Measurements from ENCODE around the gene PAM. TPM values are rescaled to one million over a fixed set of nuclear protein-coding genes. Genes with fewer than 3 reads are reported as not detected.

PAM gene
- total and polyA plus RNA-seq, 2 of the 13 experiments (the other 11 are each of a cell fraction or from before 2014, with no cell fraction given) = 20.2 to 79.1 TPM

GRCh38 chr5:102715082-102715807 is 39.9 kb upstream of the PAM start:
- Histone ChIP-seq H3K79me2 (ENCODE audit: insufficient read depth, low read length) (no peaks in the 10 kb centered on the region), H3K4me2 (ENCODE audit: low read depth, low read length) (no peak overlapping the region), H3K9me3 (ENCODE audit: low read length) (no peaks in the 10 kb centered on the region), H3K9ac (ENCODE audit: insufficient read depth, low read depth, low read length) (no peak overlapping the region), H3K4me1 (ENCODE audit: insufficient read depth, low read length) (no peaks in the 10 kb centered on the region), H3K4me3 (replicated peaks in 1 of 3; ENCODE audit: insufficient read depth in 1 of 3, low read depth in 2 of 3, low read length in 3 of 3) (no peak overlapping the region), H4K20me1 (ENCODE audit: insufficient read depth, low read length) (no peaks in the 10 kb centered on the region), H3K27me3 (ENCODE audit: control insufficient read depth in 1 of 2, insufficient read depth in 2 of 2, low read length in 2 of 2) (no peaks in the 10 kb centered on the region), H2AFZ (ENCODE audit: low read length) (no peak overlapping the region), H3K27ac (ENCODE audit: extremely low read length, insufficient read depth, low read length) (no peak overlapping the region), H3K36me3 (replicated peaks in 1 of 2; ENCODE audit: control insufficient read depth in 1 of 2, insufficient read depth in 2 of 2, low read length in 2 of 2) (no peaks in the 10 kb centered on the region)
- ChIA-PET POLR2A (no interaction called here), CTCF (ENCODE audit: low intra/inter-chr PET ratio, low total read pairs) (no interaction called here)
- no peak for ATAC-seq
- BruUV-seq (replicated peaks) = no TSS peak
- intact Hi-C loops (cut with micrococcal nuclease; ENCODE audit: unreplicated experiment) = no loop called here
- DNase-seq (ENCODE audit: low spot score) = no peak
- in situ Hi-C loops (cut with HindIII; ENCODE audit: extremely low pct_ligation_motif_present, low pct_unique_long_range_greater_than_20kb) = no loop called here
- WGBS (ENCODE audit: low lambda C conversion rate) = 0% methylated on average over 4 of the region's 4 CpGs
- no peak for FAIRE-seq
- no peak for TF ChIP-seq ARID2 (CRISPR knock-in tag; IDR thresholded peaks at IDR 0.05; ENCODE audit: borderline replicate concordance)
- TF ChIP-seq TRIM22 (IDR thresholded peaks at IDR 0.05) = no peak
- no peak for TF ChIP-seq ZBTB7A (CRISPR knock-in tag; IDR thresholded peaks at IDR 0.05)
- TF ChIP-seq NCOA5 (CRISPR knock-in tag; IDR thresholded peaks at IDR 0.05) = no peak
- no peak for TF ChIP-seq ZNF253 (CRISPR knock-in tag; IDR thresholded peaks at IDR 0.05; ENCODE audit: borderline replicate concordance)
- no peak for TF ChIP-seq ARID3A (IDR thresholded peaks at IDR 0.05; ENCODE audit: low read depth, low read length)
- no peak for TF ChIP-seq WIZ (CRISPR knock-in tag; IDR thresholded peaks at IDR 0.05)
- no peak for TF ChIP-seq ZNF180 (CRISPR knock-in tag; IDR thresholded peaks at IDR 0.05; ENCODE audit: borderline replicate concordance, low read depth)
- TF ChIP-seq ZNF512B (CRISPR knock-in tag; IDR thresholded peaks at IDR 0.05; ENCODE audit: borderline replicate concordance) = no peak
- TF ChIP-seq MEIS1 (CRISPR knock-in tag; IDR thresholded peaks at IDR 0.05; ENCODE audit: borderline replicate concordance) = no peak
- TF ChIP-seq ZNF616 (CRISPR knock-in tag; IDR thresholded peaks at IDR 0.05; ENCODE audit: low read depth) = no peak
- no peak for TF ChIP-seq ZFY (CRISPR knock-in tag; IDR thresholded peaks at IDR 0.05)
- no peak for TF ChIP-seq ZNF670 (CRISPR knock-in tag; IDR thresholded peaks at IDR 0.05; ENCODE audit: borderline replicate concordance)
- no peak for TF ChIP-seq ZNF337 (CRISPR knock-in tag; IDR thresholded peaks at IDR 0.05; ENCODE audit: borderline replicate concordance, low read depth)
- no peak for TF ChIP-seq MED1 (CRISPR knock-in tag; IDR thresholded peaks at IDR 0.05)
- TF ChIP-seq NR0B2 (CRISPR knock-in tag; IDR thresholded peaks at IDR 0.05) = no peak
